Colonic mucosa (tissue), 4 donors: ENCODE measurements around the gene NMS. TPM values are rescaled to one million over a fixed set of nuclear protein-coding genes. Genes with fewer than 3 reads are reported as not detected.

Experiments used
- DNase-seq: peaks from one replicate; pipeline ENCODE4 v3.0.0-alpha.2; 2020
- H3K27ac ChIP-seq: fragments of 200-600 bp; one replicate; pipeline ENCODE4 v1.8.0; 2021
- H3K27me3 ChIP-seq: fragments of 200-600 bp; one replicate; pipeline ENCODE4 v1.8.0; 2021
- H3K36me3 ChIP-seq: fragments of 200-600 bp; one replicate; pipeline ENCODE4 v1.8.0; 2021
- H3K4me1 ChIP-seq: fragments of 200-600 bp; one replicate; pipeline ENCODE4 v1.8.0; 2021; ENCODE audit warnings: mild to moderate bottlenecking
- H3K4me3 ChIP-seq: fragments of 200-600 bp; one replicate; pipeline ENCODE4 v1.8.0; 2021
- H3K9ac ChIP-seq, 2 donors: one replicate each; pipeline ENCODE4 v1.7.0; 2013; ENCODE audit warnings: control low read depth in 2 of 2, low read depth in 2 of 2, low read length in 2 of 2
- H3K9me3 ChIP-seq: fragments of 200-600 bp; one replicate; pipeline ENCODE4 v1.8.0; 2021
- CTCF ChIP-seq: fragments of 200-600 bp; IDR thresholded peaks from one replicate; pipeline ENCODE4 v1.8.0; 2022; ENCODE audit warnings: antibody characterized with exemption, mild to moderate bottlenecking
- intact Hi-C: fragments of 100-400 bp; cut with DNase I; formaldehyde crosslinking; loops from one replicate; pipeline ENCODE4 v1.14.1; 2022
- total RNA-seq, 2 donors: library from RNA; stranded (reverse); fragmentation: NEBNext Ultra II Directional in 1 of 2; extraction: Animal tissue kit (Norgen Biotek cat#: 25700) in 1 of 2; gene quantifications; one replicate each; pipeline ENCODE4 v1.2.1, GENCODE V29; 2021
- donor health status: healthy.
- donor health status: DM: no; HTN: no; CAD: no.
- donor health status: DM: no; HTN: no; CAD: no.

NMS gene
- total RNA-seq, 2 donors from 2014 or later: not detected

- no peak for TF ChIP-seq CTCF
- Histone ChIP-seq H3K27ac (no peak overlapping the region), H3K4me1 (no peaks in the 10 kb centered on the region), H3K4me3 (no peak overlapping the region), H3K36me3 (no peaks in the 10 kb centered on the region), H3K9ac (no peak overlapping the region), H3K9me3 (no peaks in the 10 kb centered on the region), H3K27me3 (no peaks in the 10 kb centered on the region)
- no peak for DNase-seq
- intact Hi-C loops: no loop called here
Observed at GRCh38 chr2:100460904-100461530, 9.3 kb upstream of the NMS start.

GRCh38 chr2:100470898-100471514 lies 724 bp downstream of the NMS start:
- no peak for TF ChIP-seq CTCF
- no peaks in the 10 kb centered on the region for H3K36me3 ChIP-seq
- no peak overlapping the region for H3K9ac ChIP-seq
- intact Hi-C loops: no loop called here
- H3K4me1 ChIP-seq: no peaks in the 10 kb centered on the region
- no peak overlapping the region for H3K4me3 ChIP-seq
- no peaks in the 10 kb centered on the region for H3K27me3 ChIP-seq
- no peaks in the 10 kb centered on the region for H3K9me3 ChIP-seq
- no peak for DNase-seq
- H3K27ac ChIP-seq: no peak overlapping the region

GRCh38 chr2:100476606-100477005 lies 6.3 kb downstream of the NMS start:
- H3K9ac ChIP-seq: no peak overlapping the region
- intact Hi-C loops: no loop called here
- H3K4me1 ChIP-seq: no peaks in the 10 kb centered on the region
- DNase-seq: no peak
- no peaks in the 10 kb centered on the region for H3K9me3 ChIP-seq
- H3K27ac ChIP-seq: no peak overlapping the region
- no peaks in the 10 kb centered on the region for H3K27me3 ChIP-seq
- no peak for TF ChIP-seq CTCF
- no peaks in the 10 kb centered on the region for H3K36me3 ChIP-seq
- no peak overlapping the region for H3K4me3 ChIP-seq

DNA sequence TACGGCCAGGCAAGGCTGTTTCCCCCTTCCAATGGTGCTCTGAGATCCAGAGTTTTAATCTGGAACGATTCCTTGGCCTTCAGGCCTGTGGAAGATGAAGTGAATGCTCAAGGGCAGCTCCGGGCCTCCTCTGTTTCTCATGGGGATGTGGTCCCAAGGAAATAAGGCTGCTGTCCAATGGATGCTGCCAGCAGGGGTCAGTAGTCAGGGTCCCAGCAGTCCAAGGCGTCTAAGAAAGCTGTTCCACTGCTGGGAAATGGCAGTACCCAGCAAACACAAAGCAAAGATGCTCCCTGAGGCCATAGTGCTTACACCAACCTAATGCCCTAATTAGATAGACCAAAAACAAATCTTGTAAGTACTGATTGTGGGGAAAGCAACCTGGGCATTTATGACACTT lies 12.5 kb downstream of the NMS start:
- Histone ChIP-seq H3K9ac (no peak overlapping the region), H3K27me3 (no peaks in the 10 kb centered on the region), H3K27ac (no peak overlapping the region), H3K36me3 (no peaks in the 10 kb centered on the region), H3K4me1 (no peaks in the 10 kb centered on the region), H3K4me3 (no peak overlapping the region), H3K9me3 (no peaks in the 10 kb centered on the region)
- intact Hi-C loops: no loop called here
- no peak for DNase-seq
- TF ChIP-seq CTCF: no peak

DNA sequence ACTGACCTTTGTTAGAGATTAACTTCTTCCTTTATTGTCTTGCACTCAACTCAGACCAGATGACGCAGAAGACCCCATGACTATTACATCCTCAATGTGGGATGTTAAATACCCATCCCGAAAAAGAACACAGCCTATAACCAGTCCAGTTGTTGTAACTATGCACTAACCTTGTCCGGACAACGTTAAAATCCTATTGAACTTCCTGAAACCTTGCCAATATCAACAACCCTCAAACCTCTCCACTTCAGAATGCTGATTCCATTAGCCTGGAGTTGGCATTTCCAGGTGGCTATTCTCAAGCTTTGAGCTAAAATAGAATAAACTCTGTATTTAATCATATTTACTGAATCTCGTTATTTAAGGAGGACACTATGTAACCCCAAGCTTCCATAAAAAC lies 13.6 kb downstream of the NMS start:
- intact Hi-C loops: no loop called here
- H3K36me3 ChIP-seq: no peaks in the 10 kb centered on the region
- no peak overlapping the region for H3K27ac ChIP-seq
- no peak overlapping the region for H3K9ac ChIP-seq
- H3K27me3 ChIP-seq: no peaks in the 10 kb centered on the region
- no peaks in the 10 kb centered on the region for H3K9me3 ChIP-seq
- no peaks in the 10 kb centered on the region for H3K4me1 ChIP-seq
- no peak overlapping the region for H3K4me3 ChIP-seq
- no peak for DNase-seq
- no peak for TF ChIP-seq CTCF
